ENCODE results near the gene ANKRD45.

ANKRD45 gene

DNA sequence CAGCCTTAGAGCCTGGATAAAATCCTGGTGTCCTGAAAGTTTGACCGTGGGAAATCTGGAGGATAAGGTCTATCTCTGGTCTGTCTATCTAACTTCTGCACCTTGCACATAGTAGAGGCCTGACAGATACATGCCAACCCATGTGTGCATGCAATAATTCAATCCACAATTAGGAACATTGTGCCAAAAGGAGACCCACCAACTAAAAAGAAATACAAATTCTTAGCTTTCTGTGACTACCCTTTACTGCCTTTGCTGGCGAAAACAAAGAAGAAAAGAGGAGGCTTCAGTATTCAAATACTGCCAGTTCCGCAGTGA is 44.7 kb upstream of the ANKRD45 start:
- no peak for TF ChIP-seq EGR1 (IDR thresholded peaks at IDR 0.05)
- TF ChIP-seq, protein P1, sequence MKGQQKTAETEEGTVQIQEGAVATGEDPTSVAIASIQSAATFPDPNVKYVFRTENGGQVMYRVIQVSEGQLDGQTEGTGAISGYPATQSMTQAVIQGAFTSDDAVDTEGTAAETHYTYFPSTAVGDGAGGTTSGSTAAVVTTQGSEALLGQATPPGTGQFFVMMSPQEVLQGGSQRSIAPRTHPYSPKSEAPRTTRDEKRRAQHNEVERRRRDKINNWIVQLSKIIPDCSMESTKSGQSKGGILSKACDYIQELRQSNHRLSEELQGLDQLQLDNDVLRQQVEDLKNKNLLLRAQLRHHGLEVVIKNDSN (IDR thresholded peaks at IDR 0.05): no peak
- no peak for TF ChIP-seq TEAD4 (IDR thresholded peaks at IDR 0.05)
- TF ChIP-seq NFIC (IDR thresholded peaks at IDR 0.05): no peak
- TF ChIP-seq REST (IDR thresholded peaks at IDR 0.05; ENCODE audit: low read depth): no peak
- no peak for TF ChIP-seq CEBPB (IDR thresholded peaks at IDR 0.05)
- no peak for TF ChIP-seq ZBTB7A (IDR thresholded peaks at IDR 0.05; ENCODE audit: low read depth)
- no peak for TF ChIP-seq YY1 (IDR thresholded peaks at IDR 0.05; ENCODE audit: low read depth)
- TF ChIP-seq FOXM1 (IDR thresholded peaks at IDR 0.05; ENCODE audit: borderline replicate concordance, low read depth): no peak
- TF ChIP-seq RAD21 (IDR thresholded peaks at IDR 0.05; ENCODE audit: low read depth): no peak
- TF ChIP-seq, protein P2, sequence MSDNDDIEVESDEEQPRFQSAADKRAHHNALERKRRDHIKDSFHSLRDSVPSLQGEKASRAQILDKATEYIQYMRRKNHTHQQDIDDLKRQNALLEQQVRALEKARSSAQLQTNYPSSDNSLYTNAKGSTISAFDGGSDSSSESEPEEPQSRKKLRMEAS (IDR thresholded peaks at IDR 0.05): no peak

DNA sequence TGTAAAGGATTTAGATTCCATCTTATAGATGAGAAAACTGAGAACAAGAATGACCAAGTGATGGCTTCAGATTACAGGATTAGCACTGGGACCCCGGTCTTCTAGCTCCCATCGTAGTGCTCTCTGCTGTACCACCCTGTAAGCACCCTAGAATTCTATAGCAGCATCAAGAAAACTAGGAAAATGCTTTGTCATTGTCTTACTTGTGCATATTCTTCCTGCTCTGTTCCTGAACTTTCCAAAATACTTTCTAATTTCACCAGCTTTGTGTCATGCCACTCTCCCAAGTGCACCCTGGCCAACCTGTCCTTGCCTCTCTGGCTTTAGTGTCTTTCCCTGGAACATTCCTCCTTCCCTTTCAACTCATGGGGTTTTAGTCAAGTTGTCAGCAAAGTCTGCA is 39.1 kb upstream of the ANKRD45 start:
- TF ChIP-seq CEBPB (IDR thresholded peaks at IDR 0.05) (no peak), ZBTB7A (IDR thresholded peaks at IDR 0.05; ENCODE audit: low read depth) (no peak), CREB1 (IDR thresholded peaks at IDR 0.05; ENCODE audit: low read depth) (no peak), TCF12 (IDR thresholded peaks at IDR 0.05; ENCODE audit: low read depth) (no peak), YY1 (IDR thresholded peaks at IDR 0.05; ENCODE audit: low read depth) (no peak), RAD21 (IDR thresholded peaks at IDR 0.05; ENCODE audit: low read depth) (no peak), EGR1 (IDR thresholded peaks at IDR 0.05) (no peak), REST (IDR thresholded peaks at IDR 0.05; ENCODE audit: low read depth) (no peak)
- TF ChIP-seq, protein P1 (IDR thresholded peaks at IDR 0.05): no peak

GRCh38 chr1:173705117-173705516 is 35.5 kb upstream of the ANKRD45 start:
- TF ChIP-seq TEAD4 (IDR thresholded peaks at IDR 0.05) (no peak), CEBPB (IDR thresholded peaks at IDR 0.05) (no peak), FOXM1 (IDR thresholded peaks at IDR 0.05; ENCODE audit: borderline replicate concordance, low read depth) (no peak), TCF12 (IDR thresholded peaks at IDR 0.05; ENCODE audit: low read depth) (no peak), NFIC (IDR thresholded peaks at IDR 0.05) (no peak), RAD21 (IDR thresholded peaks at IDR 0.05; ENCODE audit: low read depth) (no peak)

GRCh38 chr1:173702736-173703135 is 33.1 kb upstream of the ANKRD45 start:
- TF ChIP-seq FOXM1 (IDR thresholded peaks at IDR 0.05; ENCODE audit: borderline replicate concordance, low read depth) (no peak), CEBPB (IDR thresholded peaks at IDR 0.05) (no peak), EGR1 (IDR thresholded peaks at IDR 0.05) (no peak), ZBTB7A (IDR thresholded peaks at IDR 0.05; ENCODE audit: low read depth) (no peak), TCF12 (IDR thresholded peaks at IDR 0.05; ENCODE audit: low read depth) (no peak), CREB1 (IDR thresholded peaks at IDR 0.05; ENCODE audit: low read depth) (no peak), TEAD4 (IDR thresholded peaks at IDR 0.05) (no peak), REST (IDR thresholded peaks at IDR 0.05; ENCODE audit: low read depth) (no peak), EP300 (IDR thresholded peaks at IDR 0.05; ENCODE audit: borderline replicate concordance) (no peak), NFIC (IDR thresholded peaks at IDR 0.05) (no peak), RAD21 (IDR thresholded peaks at IDR 0.05; ENCODE audit: low read depth) (no peak), TAF1 (IDR thresholded peaks at IDR 0.05; ENCODE audit: low read depth) (no peak), YY1 (IDR thresholded peaks at IDR 0.05; ENCODE audit: low read depth) (no peak)
- TF ChIP-seq, protein P2 (IDR thresholded peaks at IDR 0.05): no peak
- TF ChIP-seq, protein P1 (IDR thresholded peaks at IDR 0.05): no peak
